Measurements from ENCODE around the gene VANGL2.

VANGL2 gene

GRCh38 chr1:160400223-160400645 lies at the start of gene VANGL2:
Gene VANGL2 (plus strand): TSS chr1:160400564. CDS start chr1:160415838, 15,274 bp downstream.
- peak; percentile 38 to 72 for DNase-seq

GRCh38 chr1:160351629-160352028 lies 48.7 kb upstream of the VANGL2 start:
- DNase-seq: no peak

- no peak for DNase-seq
Measured at GRCh38 chr1:160352555-160352954, 47.8 kb upstream of the VANGL2 start.

GRCh38 chr1:160353223-160353622 lies 47.1 kb upstream of the VANGL2 start:
- no peak for DNase-seq

- no peak for DNase-seq
Measured at GRCh38 chr1:160354388-160354985, 45.9 kb upstream of the VANGL2 start.

- DNase-seq: no peak
Measured at GRCh38 chr1:160357286-160358002, 42.9 kb upstream of the VANGL2 start.

GRCh38 chr1:160358073-160358472 lies 42.3 kb upstream of the VANGL2 start:
- no peak for DNase-seq

GRCh38 chr1:160359559-160360226 lies 40.7 kb upstream of the VANGL2 start:
- no peak for DNase-seq

- DNase-seq: no peak
Measured at GRCh38 chr1:160360227-160360695, 40.1 kb upstream of the VANGL2 start.

- no peak for DNase-seq
Measured at GRCh38 chr1:160361199-160361598, 39.2 kb upstream of the VANGL2 start.

GRCh38 chr1:160361814-160362167 lies 38.6 kb upstream of the VANGL2 start:
- DNase-seq: no peak

GRCh38 chr1:160362168-160362957 lies 38.0 kb upstream of the VANGL2 start:
- DNase-seq: peak in 1 of 2 experiments; percentile 13

GRCh38 chr1:160363010-160363409 lies 37.4 kb upstream of the VANGL2 start:
- no peak for DNase-seq

GRCh38 chr1:160363951-160364735 lies 36.2 kb upstream of the VANGL2 start:
- no peak for DNase-seq

- DNase-seq: no peak
Measured at GRCh38 chr1:160365325-160365724, 35.0 kb upstream of the VANGL2 start.

- DNase-seq: no peak
Measured at GRCh38 chr1:160366731-160367515, 33.4 kb upstream of the VANGL2 start, which contains the start of gene NHLH1. Gene NHLH1 (plus strand): TSS chr1:160367071. CDS start chr1:160370732, 3,661 bp downstream.

- DNase-seq: no peak
Measured at GRCh38 chr1:160367516-160367900, 32.9 kb upstream of the VANGL2 start.

- DNase-seq: no peak
Measured at GRCh38 chr1:160367934-160368923, 32.1 kb upstream of the VANGL2 start.

- DNase-seq: no peak
Measured at GRCh38 chr1:160369087-160369486, 31.3 kb upstream of the VANGL2 start.

Measured in NCI-H1930 (cell line).